GM20000 (cell line): ENCODE data around the gene CFAP300.

Experiments used
- DNase-seq: peaks from one replicate; pipeline ENCODE4 v3.0.0; 2012; ENCODE audit warnings: low spot score
- TF ChIP-seq, protein P1 (sequence below): IDR thresholded peaks from 2 replicates; pipeline ENCODE4 v1.5.1; 2012; ENCODE audit warnings: mild to moderate bottlenecking, control low read depth; ENCODE audit errors: extremely low read depth, missing control alignments

CFAP300 gene

DNA sequence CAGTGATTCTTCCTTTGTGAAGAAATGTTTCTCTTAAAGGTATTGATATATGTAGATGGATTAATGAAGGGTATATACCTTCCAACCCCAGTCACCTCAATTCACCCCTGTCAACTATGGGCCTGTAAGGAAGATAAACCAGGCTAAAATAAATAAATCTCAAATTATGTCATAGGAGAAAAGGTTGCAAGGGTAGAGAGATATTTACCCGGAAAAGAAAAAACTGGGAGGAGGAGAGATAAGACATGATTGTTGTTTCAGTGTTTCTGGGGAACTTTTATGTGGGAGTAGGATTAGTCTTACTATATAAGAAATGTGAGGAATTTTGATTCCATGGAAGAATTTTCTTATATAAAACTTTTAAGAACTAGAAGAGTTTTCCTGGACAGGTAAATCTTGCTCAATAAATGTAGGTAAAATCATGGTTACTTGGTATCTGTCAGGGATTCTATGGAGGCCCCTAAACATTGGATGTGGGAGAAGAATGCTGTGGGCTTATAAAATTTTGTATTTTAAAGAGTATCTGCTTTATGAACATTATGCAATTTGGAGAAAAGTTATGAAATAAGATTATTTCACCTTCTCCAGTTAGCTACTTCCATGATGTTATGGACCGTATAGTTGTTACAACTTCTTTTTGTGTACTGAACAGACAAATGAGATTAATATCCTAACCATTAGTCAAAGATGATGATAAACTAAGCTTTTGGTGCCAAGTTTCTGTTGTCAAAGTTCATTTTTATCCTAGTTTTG, 69.4 kb downstream of the CFAP300 start:
- DNase-seq = no peak
- TF ChIP-seq, protein P1, sequence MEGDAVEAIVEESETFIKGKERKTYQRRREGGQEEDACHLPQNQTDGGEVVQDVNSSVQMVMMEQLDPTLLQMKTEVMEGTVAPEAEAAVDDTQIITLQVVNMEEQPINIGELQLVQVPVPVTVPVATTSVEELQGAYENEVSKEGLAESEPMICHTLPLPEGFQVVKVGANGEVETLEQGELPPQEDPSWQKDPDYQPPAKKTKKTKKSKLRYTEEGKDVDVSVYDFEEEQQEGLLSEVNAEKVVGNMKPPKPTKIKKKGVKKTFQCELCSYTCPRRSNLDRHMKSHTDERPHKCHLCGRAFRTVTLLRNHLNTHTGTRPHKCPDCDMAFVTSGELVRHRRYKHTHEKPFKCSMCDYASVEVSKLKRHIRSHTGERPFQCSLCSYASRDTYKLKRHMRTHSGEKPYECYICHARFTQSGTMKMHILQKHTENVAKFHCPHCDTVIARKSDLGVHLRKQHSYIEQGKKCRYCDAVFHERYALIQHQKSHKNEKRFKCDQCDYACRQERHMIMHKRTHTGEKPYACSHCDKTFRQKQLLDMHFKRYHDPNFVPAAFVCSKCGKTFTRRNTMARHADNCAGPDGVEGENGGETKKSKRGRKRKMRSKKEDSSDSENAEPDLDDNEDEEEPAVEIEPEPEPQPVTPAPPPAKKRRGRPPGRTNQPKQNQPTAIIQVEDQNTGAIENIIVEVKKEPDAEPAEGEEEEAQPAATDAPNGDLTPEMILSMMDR = no peak

DNA sequence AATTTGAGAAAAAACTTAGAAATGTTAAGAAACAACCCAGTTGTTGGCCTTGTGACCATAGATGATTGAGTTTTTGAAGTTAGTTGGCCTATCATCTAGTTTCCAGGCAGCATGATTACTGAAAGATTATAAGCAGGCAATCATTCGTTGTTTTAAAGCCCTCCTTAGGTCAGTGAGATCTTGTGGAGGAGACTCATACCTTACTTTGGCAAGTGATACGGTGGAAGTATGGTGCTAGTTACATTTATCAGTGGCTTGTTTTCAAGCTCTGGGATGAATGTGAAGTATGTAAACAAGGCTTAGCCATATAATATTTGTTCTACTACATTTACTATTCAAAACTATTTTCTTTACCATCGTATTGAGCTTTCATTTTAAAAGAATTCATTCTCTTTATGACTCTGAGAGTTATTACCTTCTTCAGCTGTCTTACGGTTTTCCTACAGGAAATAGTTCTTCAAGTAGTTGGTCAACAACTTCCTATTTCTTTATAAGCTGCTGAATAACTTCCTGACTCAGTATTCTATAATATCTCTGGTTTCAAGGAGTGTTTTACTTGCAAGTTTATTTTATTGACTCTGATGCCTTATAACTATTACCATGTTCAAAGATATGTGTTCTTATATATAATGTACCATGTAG, 70.4 kb downstream of the CFAP300 start:
- DNase-seq = no peak
- TF ChIP-seq, protein P1 = no peak

DNA sequence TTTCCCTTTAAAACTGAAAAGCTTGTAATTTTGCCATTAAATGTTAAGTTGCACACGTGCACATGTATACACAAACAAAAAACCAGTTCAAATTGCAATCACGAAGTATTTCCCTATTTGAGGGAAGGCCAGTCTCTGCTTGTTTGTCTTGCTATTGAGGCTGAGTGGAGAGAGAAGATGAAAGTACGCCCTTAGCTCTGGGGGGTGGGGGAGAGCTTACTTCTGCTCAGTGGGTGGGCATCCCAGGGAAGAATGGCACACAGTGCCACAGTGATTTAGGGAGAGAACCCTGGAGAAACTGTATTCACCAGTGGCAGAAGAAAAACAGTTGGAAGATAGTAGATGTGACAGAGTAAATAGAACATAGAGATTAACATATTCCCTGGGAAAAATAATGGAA, 71.7 kb downstream of the CFAP300 start:
- no peak for DNase-seq

DNA sequence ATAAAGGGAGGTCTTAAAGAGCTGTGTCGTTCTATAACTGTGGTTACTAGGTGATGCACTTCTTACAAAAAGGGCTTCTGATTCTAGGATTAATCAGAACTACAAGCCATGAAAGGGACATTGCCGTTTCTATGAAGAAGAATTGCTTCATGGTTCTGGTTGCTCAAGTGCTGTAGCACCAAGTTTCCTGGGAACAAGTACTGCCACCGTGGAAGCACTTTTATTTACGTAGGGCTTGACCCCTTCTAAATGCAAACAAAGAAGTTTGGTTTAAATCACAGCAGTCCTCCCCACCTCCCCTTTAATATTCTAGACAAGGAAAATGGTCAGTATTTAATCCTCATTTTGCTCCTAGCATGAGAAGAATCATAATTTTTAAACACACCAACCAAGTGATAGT, 72.8 kb downstream of the CFAP300 start:
- TF ChIP-seq, protein P1 = no peak
- DNase-seq = no peak

More for the DNA sequence above, 71.7 kb downstream of the CFAP300 start:
- TF ChIP-seq, protein P1 = no peak

DNA sequence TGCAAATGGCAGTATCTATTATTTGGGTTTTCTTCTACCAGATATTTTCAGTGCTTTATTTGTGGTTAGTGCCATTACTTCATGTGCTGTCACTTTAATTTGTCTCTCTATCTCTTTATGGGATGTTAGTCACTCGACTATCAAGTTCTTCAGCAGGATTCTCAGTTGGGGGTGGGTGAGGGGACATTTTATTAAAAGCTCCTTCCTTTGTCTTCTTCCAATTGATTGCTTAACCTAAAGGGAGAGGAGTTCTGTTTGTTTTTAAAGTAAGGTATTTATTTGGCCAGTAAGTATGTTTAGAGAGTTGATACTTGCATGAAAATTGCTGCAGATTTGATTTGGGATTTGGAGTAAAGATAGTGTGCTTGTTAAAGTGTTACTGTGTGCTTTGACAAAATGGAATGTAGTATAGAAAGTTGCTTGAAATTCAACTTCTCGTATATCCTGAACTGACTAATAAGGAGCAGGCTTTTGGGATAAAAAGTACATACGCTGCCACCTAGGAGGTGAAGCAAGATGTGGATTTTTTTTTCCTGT, 73.3 kb downstream of the CFAP300 start:
- TF ChIP-seq, protein P1 = no peak
- DNase-seq = no peak

DNA sequence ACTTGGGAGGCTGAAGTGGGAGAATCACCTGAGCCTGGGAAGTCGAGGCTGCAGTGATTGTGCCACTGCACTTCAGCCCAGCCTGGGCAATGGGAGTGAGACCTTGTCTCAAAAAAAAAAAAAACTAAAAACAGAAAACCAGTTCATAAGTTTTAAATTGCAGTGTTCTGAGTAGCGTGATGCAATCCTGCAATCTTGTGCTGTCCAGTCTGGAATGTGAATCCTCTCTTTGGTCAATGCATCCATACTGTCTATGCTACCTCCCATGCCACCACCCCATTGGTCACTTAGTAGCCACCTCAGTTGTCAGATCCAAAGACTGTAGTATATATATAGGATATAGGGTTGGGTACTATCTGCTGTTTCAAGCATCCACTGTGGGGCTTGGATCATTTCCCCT, 74.1 kb downstream of the CFAP300 start:
- no peak for DNase-seq
- TF ChIP-seq, protein P1 = no peak
